Cardiac muscle cell (in vitro differentiated cells and primary cell): ENCODE data around the gene MICU1. TPM values are rescaled to one million over a fixed set of nuclear protein-coding genes. Genes with fewer than 3 reads are reported as not detected.
"Not testable (repeated sequence)": the region's sequence is repeated elsewhere in the genome, so short reads cannot be mapped to it uniquely, and the experiment has no call there.

Experiments used
- DNase-seq, 2 donors: peaks; one replicate each; pipeline versions ENCODE4 v3.0.0 to v3.0.0-alpha.2; 2010 to 2017; ENCODE audit warnings: low read depth in 1 of 2, low spot score in 1 of 2
- H3K27ac ChIP-seq: fragments of 200-600 bp; sonication (generic); 2 replicates; pipeline ENCODE4 v1.5.1; 2016
- H3K27me3 ChIP-seq: fragments of 200-600 bp; sonication (generic); 2 replicates; pipeline ENCODE4 v1.6.0; 2016; ENCODE audit warnings: control low read depth
- H3K36me3 ChIP-seq: fragments of 200-600 bp; sonication (generic); 2 replicates; pipeline ENCODE4 v1.5.1; 2016; ENCODE audit warnings: control low read depth
- H3K4me1 ChIP-seq: fragments of 200-600 bp; sonication (generic); 2 replicates; pipeline ENCODE4 v1.8.1; 2017; ENCODE audit warnings: low read depth, mild to moderate bottlenecking, mixed run types
- H3K4me3 ChIP-seq: fragments of 200-600 bp; sonication (generic); 2 replicates; pipeline ENCODE4 v1.5.1; 2016; ENCODE audit warnings: mild to moderate bottlenecking
- H3K9me3 ChIP-seq: fragments of 200-600 bp; sonication (generic); 2 replicates; pipeline ENCODE4 v1.5.1; 2017; ENCODE audit warnings: low read depth, mild to moderate bottlenecking, control low read depth
- CTCF ChIP-seq: IDR thresholded peaks from 2 replicates; pipeline ENCODE4 v1.5.1; 2012; ENCODE audit warnings: low read depth, mild to moderate bottlenecking, low read length
- polyA plus RNA-seq: library from polyadenylated mRNA; unstranded; fragments of >200 nt; fragmentation: Nextera tagmentation; extraction: Ambion mirVana; gene quantifications from 2 replicates; pipeline ENCODE4 v1.2.1, GENCODE V29; 2016
- total RNA-seq: library from RNA; depleted of rRNA; stranded (reverse); fragments of >200 nt; gene quantifications from 2 replicates; pipeline ENCODE4 v1.2.3, GENCODE V29; 2016

Gene MICU1
- total and polyA plus RNA-seq, 2 experiments from 2014 or later, result 48.3 to 53.2 TPM

DNA sequence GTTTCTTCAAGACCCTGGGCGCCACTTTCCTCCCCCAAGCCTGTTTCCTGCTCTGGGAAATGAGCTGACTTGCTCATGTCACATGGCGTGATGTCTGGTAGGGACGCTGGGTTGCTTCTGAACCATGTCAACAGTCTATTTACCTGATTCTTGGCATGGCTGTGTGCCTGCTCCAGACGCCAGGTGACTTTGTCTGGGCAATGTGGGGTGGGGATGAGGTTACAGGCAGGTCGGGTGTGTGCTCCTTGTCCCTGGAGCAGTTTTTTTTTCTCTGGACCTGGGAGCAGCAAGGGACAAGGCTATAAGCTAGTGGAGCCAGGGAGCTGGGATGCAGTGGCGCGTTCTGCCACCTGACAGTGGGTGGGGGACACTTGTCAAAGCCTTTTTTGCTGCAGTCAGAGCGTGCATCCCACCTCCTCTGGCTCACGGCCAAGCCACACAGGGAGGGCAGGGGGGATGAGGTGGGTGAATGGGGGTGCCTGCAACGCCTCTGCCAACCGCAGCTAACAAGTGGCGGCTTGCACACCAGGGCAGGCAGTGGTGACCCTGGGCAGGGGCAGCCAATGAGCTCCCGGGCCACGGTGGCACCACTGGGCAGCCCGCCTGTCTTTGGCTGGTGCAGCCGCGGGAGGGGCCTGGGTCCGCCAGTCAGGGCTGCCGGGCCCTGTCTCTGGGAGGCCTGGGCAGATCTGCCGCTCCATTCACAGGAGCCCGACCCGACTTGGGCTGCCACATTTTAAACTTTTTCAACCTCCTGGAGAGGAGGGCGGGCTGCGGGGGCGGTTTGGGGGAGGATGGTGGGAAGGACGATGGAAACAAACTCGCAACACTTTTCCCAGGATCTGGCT lies 294.1 kb downstream of the MICU1 start:
- H3K27me3 ChIP-seq, result no peaks in the 10 kb centered on the region
- H3K9me3 ChIP-seq, result no peaks in the 10 kb centered on the region
- peaks cover 53% of the 10 kb centered on the region for H3K4me1 ChIP-seq
- H3K4me3 ChIP-seq, result no peak overlapping the region
- peak overlapping the region; percentile 95 for H3K27ac ChIP-seq
- no peaks in the 10 kb centered on the region for H3K36me3 ChIP-seq
- no peak for TF ChIP-seq CTCF
- DNase-seq, result peak; percentile 89 to 93

DNA sequence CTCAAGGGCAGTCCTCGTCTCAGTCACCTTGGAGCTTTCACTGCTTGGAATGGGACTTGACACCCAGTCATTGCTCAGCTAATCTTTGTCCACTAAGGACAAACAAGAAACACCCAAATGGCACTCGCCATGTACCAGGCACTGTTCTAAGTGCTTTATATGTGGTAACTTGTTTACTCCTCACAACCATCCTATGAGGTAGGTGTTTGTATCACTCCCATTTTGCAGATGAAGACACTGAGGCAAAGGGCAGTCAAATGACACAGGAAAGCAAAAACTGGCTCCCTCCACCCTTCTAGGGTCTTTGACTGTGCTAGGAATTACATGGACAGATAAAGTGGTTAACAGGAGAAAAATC lies 295.8 kb downstream of the MICU1 start:
- H3K27me3 ChIP-seq, result no peaks in the 10 kb centered on the region
- no peak overlapping the region for H3K4me3 ChIP-seq
- H3K36me3 ChIP-seq, result no peaks in the 10 kb centered on the region
- no peak for DNase-seq
- peaks cover 62% of the 10 kb centered on the region for H3K4me1 ChIP-seq
- TF ChIP-seq CTCF, result no peak
- no peak overlapping the region for H3K27ac ChIP-seq
- H3K9me3 ChIP-seq, result no peaks in the 10 kb centered on the region

GRCh38 chr10:72329290-72330068 lies 296.4 kb downstream of the MICU1 start:
- no peaks in the 10 kb centered on the region for H3K27me3 ChIP-seq
- H3K9me3 ChIP-seq, result no peaks in the 10 kb centered on the region
- TF ChIP-seq CTCF, result no peak
- H3K27ac ChIP-seq, result peak overlapping the region; percentile 69
- H3K4me3 ChIP-seq, result no peak overlapping the region
- H3K36me3 ChIP-seq, result no peaks in the 10 kb centered on the region
- DNase-seq, result no peak
- peaks cover 66% of the 10 kb centered on the region for H3K4me1 ChIP-seq

DNA sequence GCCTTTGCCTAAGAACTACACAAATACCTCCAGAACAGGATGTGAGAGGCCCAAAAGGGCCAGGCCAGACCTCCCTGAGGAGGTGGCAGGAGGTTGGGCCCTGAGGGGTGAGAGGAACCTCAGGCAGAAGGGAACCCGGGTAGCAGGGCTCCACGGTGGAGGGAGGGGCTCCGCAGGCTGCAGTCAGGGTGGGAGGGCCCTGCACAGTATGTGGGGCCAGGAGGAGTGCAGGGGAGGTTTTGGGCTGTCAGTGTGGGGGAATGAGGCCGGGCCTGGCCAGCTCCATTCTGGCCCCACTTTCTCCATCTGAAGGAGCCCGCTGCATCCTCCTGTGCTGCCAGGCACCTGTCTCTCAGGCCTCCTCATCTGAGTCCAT lies 297.1 kb downstream of the MICU1 start:
- Histone ChIP-seq H3K36me3 (no peaks in the 10 kb centered on the region), H3K27ac (peak overlapping the region; percentile 69), H3K4me3 (no peak overlapping the region), H3K27me3 (no peaks in the 10 kb centered on the region), H3K9me3 (no peaks in the 10 kb centered on the region), H3K4me1 (peaks cover 61% of the 10 kb centered on the region)
- no peak for DNase-seq
- TF ChIP-seq CTCF, result no peak

- Histone ChIP-seq H3K27ac (peak overlapping the region; percentile 69), H3K9me3 (no peaks in the 10 kb centered on the region), H3K4me3 (no peak overlapping the region), H3K4me1 (peaks cover 57% of the 10 kb centered on the region), H3K27me3 (no peaks in the 10 kb centered on the region), H3K36me3 (no peaks in the 10 kb centered on the region)
- peak; percentile 79 to 81 for DNase-seq
- peak; percentile 72 for TF ChIP-seq CTCF
Measured at GRCh38 chr10:72328045-72328828, 297.6 kb downstream of the MICU1 start.

GRCh38 chr10:72326665-72327603 lies 298.9 kb downstream of the MICU1 start:
- DNase-seq, H3K9me3 ChIP-seq, H3K36me3 ChIP-seq, H3K27ac ChIP-seq, H3K4me3 ChIP-seq, H3K27me3 ChIP-seq: not testable (repeated sequence)
- peaks cover 50% of the 10 kb centered on the region for H3K4me1 ChIP-seq
